GM19397 (cell line): ENCODE results near the gene KISS1R.
"Not testable (repeated sequence)": the region's sequence is repeated elsewhere in the genome, so short reads cannot be mapped to it uniquely, and the experiment has no call there.

Experiments
- ATAC-seq: cut with Tn5 transposase; IDR thresholded peaks from one replicate; pipeline ENCODE4 v1.9.1; 2021; ENCODE audit warnings: mild to moderate bottlenecking, moderate library complexity; ENCODE audit not compliant: unreplicated experiment

Gene KISS1R

DNA sequence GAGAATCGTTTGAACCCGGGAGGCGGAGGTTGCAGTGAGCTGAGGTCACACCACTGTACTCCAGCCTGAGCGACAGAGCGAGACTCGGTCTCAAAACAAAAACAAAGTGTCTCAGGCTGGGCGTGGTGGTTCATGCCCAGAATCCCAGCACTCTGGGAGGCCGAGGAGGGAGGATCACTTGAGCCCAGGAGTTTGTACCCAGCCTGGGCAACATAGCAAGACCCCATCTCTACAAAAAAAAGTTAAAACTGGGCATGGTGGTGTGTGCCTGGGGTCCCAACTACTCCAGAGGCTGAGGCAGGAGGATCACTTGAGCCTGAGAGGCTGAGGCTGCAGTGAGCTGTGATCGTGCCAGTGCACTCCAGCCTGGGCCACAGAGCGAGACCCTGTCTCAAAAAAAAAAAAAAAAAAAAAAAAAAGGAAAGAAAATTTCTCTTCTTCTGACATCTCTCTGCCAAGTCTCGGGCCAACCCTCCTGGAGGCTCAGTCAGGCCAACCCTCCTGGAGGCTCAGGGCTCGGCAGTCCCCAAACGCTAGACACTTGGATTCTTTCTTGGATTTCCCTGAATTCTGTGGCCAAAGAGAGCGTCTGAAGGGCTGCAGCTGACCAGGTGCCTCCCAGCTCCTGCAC, 35.0 kb downstream of the KISS1R start:
- no peak for ATAC-seq

DNA sequence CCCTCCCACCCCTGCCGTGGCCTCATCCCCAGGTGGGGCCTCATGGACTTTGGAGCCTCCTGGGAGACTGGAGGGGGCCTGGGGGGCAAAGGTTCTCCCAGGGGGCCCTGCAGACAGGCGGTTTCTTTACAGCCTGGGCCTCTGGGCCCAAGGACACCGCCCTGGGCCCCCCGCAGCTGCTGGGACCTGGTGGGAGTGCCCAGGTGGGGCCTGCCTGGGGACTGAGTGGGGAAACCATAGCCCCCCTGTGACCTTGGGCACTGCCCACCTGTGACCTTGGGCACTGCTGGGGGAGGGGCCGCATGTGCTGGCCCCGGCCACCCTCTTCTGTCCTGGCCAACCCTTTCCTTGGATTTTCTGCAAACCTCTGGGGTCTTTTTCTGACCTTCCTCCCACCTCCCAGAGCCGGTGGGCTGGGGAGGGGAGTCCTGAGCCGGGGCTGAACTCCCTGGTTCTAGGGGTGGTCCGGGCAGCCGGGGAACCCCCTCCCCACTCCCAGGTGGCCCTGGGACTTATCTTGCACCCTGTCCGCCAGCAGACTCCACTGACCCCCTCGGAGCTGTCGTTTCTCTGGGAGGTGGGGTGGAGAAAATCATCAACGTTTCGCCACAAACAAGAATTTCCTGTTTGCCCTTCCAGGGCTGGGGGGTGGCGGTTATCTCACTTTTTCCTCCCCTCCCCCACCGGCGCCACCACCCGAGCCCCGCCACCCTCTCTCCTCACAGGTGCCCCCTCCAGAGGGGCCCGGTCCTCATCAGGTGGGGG, 35.7 kb downstream of the KISS1R start:
- no peak for ATAC-seq

DNA sequence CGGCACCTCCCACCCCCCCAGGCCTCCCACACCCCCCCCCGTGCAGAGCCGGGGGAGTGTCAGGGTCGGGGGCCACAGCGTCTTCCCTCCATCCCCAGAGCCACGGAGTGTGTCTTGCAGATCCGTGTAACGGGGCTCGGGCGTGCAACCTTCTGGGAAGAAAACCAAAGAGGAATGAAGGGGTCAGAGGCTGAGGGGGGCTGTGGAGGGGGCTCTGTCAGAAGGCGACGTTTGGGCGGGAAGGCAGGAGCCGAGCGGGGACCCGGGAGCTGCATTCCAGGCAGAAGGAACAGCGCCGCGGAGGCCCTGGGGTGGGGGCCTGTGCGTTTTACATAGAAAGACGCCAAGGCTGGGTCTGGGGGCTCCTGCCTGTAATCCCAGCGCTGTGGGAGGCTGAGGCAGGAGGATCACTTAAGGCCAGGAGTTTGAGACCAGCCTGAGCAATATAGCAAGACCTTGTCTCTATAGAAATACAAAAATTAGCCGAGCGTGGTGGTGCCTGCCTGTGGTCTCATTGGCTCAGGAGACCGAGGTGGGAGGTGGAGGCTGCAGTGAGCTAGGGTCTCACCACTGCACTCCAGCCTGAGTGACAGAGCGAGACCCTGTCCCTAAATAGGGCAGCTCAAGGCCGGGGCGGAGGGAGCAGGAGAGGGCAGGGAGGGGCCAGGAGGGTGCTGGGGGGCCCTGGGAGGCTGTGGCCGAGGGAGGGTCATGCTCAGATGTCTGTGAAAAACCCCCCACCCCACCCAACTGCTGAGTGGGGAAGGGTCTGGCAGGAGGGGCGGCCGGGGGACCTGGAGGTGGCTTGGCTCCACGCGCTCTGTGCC, 36.5 kb downstream of the KISS1R start:
- no peak for ATAC-seq

DNA sequence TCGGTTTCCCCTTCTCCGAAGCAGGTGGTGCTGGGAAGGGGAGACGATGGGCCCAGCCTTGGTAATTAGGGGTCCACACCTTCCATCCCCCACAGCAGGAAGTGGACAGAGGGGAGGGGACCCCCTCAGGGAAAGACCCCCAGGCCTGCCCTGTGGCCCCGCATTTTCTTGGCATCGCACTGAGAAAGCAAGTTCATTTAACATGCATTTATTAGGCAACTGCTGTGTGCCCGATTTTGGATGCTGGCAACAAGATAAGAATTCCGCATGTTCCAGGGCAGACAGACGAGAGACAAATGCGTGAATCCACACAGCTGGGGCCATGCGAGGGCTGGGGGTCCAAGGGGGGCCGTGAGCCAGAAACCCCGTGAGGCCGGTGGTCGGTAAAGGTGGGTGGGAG, 37.1 kb downstream of the KISS1R start:
- ATAC-seq: no peak

DNA sequence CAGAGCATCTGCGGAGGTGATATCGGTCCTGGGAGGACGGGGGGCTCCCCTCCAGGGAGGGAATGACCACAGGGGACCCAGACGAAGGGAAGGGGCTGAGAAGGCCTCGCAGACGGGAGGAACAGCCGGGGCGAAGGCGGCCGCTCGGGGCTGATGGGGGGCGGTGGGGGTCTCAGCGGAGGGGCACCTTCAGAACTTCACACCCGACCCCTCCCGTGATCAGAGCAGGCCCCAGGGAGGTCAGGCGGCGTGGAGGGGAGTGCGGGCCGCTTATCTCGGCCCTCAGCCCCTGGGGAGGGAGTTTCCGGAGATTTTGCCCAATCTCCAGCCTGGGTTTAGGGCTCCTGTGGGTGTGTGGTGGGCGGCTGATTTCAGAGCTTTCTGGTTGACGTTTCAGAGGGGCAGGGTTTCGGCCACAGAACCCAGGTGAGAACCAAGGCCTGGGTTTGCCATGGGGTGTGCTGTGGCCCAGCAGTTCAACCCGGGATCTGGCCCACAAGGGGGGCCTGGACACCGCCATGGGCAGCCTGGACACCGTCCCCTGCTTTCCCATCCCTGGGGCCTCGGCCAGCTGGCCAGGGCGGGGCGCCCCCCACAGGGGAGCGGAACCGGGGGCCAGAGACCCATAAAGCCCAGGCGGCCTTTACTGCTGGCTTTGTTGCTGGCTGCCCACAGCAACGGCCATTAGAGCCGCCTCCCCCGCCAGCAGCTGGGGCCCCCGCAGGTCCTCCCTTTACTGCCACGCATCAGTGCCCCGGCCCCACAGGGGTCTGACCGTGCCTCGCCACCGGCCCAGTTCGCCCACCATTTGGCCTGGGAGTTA, 37.8 kb downstream of the KISS1R start:
- ATAC-seq: no peak

DNA sequence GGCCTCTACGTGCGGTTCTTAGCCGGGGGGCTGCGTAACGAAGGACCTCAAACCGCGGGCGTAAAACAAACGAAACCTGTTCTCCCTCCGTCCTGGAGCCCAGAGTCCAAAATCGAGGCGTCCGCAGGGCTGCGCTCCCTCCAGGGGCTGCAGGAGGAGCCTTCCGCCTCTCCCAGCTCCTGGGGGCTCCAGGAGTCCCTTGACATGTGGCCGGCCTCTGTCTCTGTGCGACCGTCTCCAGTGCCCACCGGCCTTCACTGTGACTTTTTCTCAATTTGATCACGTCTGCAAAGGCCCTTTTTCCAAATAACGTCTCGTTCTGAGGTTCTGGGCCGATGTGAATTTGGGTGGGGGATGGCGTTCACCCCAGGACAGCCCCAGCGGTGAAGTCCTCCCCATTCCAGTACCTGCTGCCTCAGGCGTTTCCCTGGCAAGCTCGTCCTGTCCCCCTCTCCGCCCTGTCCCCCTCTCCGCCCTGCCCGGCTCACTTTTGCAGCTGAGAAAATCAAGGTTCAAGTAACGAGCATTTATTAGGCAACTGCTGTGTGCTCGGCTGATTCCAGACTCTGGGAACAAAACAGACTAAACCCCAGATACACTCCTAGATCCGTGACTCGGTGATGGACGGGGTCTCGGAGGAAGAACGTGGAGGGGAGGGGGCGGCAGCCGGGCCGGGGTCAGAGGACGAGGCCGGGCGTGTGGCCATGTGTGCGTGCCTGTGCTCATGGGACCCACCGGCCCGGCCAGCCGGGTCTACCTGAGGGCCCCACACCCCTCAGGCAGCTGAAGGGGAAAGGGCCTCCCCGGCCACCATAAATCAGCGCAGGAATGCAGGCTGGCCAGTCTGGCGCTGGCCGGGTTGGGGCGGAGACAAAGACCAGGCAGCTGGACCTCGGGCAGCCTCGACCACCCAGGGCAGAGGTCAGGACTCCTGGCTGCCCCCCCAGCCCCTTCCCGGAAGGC, 39.0 kb downstream of the KISS1R start:
- no peak for ATAC-seq

DNA sequence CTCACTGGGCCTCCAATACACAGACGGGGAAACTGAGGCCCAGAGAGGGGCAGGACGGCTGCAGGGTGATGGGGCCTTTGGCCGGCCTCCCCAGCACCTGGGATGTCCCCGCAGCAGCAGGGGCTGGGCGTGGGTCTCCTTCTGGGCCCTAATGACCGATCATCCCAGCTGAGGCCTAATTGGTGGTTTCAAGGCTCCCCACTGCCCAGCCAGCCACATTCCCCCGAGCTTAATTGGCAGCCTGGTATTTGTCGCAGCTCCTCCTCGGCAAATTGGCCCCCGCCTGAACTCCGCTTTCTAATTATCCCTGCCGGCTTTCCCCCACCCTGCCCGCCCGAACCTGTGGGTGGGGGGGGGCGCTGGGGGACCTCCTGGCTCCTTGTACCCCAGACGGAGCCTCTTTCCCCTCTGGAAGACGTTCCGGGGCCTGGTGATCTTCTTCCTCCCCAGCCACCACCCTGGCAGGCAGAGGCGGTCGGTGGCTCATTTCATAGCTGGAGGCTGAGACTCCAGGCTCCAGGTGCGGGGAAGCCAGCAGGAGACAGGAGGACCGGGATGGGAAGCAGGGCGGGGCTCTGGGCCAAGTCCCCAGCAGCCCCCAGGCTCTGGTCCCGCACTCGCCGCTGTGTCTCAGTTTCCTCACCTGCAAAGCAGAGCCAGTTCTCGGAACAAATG, 39.8 kb downstream of the KISS1R start:
- ATAC-seq: no peak

DNA sequence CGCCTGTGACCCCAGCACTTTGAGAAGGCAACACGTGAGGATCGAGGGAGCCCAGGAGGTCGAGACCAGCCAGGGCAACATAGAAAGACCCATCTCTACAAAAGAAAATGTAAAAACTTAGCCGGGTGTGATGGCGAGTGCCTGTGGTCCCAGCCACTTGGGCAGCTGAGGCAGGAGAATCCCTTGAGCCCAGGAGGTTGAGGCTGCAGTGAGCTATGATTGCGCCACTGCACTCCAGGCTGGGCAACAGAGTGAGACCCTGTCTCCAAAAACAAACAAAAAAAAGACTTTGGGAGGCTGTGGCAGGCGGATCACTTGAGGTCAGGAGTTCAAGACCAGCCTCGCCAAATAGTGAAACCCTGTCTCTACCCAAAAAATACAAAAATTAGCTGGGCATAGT, 40.4 kb downstream of the KISS1R start:
- not testable (repeated sequence) for ATAC-seq

DNA sequence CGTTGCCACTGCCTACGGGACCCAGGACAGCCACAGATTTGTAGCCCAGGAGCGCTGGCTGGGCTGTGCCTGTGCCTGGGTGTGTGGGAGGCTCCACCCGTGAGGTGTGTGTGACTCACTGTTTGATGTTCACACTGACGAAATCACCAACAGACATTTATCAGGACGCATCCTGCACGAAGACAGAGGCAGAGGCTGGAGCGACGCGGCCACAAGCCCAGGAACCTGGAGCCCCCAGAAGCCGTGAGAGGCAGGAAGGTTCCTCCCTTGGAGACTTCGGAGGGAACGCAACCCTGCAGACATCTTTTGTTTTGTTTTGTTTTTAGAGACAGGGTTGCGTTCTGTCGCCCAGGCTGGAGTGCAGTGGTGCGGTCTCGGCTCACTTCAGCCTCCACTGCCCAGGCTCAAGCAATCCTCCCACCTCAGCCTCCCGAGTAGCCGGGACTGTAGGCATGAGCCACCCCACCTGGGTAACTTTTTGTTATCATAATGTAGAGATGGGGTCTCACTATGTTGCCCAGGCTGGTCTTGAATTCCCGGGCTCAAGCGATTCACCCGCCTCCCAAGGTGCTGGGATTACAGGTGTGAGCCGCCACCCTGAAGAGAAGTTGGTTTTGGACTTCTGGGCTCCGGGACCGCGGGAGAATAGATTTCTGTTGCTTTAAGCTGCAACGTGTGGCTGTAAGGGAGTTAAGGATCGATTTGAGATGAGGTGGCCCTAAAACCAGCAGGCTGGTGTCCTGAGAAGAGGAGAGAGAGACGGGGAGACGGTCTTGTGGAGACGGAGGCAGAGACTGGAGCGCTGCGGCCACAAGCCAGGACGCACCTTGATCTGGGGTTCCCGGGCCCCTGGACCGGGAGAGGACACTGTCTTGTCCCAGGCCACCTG, 42.1 kb downstream of the KISS1R start:
- ATAC-seq: no peak

DNA sequence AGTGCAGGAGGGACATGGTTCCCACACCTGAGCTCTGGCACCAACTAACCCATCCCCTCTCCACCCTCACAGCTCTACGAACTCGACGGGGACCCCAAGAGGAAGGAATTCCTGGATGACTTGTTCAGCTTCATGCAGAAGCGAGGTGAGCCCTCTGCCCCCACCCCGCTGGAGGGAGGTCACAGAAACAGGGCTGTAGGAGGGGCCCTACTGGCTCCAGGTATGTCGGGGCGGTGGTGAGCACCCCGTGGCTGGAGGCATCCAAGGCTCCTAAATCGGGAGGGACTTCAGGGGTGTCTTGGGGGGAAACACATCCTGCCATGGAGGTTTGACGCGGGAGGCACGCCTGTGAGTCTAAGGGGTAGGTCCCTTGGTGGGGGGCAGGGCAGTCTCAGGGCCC, 42.9 kb downstream of the KISS1R start:
- no peak for ATAC-seq

DNA sequence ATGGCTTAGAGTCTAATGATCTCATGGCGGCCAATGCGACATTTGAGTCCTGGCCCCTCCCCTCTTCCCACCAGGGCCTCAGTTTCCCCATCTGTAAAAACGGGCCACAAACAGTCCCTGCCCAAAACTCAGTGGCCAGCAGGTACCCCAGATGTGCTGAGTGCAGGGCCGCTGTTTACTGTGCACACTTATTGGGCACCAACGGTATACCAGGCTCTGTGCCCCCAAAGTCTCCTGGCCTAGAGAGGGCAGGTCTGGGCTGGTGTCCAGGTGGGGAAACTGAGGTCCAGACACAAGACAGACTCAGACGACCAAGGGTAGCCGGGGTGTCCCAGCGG, 43.4 kb downstream of the KISS1R start:
- ATAC-seq: no peak

DNA sequence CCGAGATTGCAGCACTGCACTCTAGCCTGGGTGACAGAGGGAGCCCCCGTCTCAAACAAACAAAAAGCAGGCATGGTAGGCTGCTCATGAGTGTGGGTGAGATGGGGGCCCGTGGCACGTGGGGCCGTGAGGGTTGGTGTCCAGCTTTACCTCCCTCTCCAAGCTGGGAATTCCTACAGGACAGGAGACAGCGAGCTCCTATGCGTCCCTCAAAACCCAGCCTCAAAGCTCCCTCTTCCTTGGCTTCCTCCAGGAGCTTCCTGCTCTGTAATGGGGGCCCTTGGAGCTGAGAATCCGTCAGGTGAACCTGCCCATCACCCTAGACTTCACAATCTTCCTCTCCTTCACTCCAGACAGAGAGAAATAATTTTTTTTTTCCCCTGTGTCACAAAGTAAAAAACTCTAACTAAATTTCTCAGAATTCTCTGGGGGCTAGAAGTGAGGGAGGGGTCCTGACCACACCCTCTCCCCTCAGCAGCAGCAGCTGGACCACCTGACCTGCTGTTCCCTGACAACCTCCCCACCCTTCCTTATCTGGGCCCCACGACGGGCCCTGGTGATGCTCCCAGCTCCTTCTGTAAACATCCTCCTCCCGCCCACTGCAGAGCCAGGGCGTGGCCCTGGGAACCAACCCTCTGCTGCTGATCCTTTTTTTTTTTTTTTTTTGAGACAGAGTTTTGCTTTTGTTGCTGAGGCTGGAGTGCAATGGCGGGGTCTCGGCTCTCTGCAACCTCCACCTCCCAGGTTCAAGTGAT, 44.9 kb downstream of the KISS1R start:
- no peak for ATAC-seq

DNA sequence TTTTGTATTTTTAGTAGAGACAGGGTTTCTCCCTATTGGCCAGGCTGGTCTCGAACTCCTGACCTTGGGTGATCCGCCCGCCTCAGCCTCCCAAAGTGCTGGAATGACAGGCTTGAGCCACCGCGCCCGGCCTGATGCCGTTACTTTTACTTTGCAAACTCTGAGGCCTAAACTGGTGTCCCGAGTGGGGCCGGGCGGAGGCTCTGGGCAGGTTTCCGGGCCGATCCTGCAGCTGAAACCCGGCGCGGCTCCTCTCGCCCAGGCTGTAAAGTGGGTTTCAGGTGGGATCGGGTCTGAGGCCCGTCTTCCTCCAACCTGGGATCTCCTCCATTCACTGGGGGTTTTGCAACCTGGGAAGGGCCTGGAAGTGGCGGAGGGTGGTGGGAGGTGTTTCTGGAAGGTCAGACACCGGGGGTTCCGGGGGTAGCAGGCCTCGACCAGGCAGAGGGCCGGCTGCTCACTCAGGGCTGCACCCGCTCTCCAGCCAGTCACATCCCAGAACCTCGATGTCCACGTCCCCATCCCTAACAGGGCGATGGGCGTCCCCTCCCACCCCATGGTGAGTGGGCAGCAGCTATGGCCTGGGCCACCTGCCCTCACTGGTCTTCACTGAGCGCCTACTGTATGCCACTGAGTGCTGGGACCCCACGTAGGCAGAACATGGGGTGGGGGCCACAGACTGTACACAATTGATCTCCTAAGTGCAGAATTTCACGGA, 45.7 kb downstream of the KISS1R start:
- ATAC-seq: no peak

DNA sequence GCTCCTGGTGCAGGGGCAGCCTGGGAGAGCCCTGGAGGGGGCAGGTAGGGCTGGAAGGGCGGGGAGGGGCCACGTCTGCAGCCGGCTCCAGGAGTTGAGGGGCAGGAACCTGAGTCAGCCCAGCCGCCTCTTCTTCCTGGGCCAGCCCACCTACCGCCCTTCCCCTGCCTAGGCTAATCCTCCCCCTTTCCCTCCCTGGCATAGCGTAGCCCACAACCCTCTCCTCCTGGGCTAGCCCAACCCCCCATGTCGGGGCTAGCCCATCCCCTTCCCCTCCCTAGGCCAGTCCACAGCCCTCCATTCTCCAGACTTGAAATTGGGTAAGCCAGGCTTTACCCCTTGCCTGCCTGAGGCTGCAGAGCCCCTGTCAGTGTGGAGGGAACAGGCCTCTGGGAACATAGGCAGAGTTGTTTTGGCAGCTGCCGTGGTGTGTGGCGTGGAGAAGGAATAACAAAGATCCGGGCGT, 46.4 kb downstream of the KISS1R start:
- ATAC-seq: no peak

DNA sequence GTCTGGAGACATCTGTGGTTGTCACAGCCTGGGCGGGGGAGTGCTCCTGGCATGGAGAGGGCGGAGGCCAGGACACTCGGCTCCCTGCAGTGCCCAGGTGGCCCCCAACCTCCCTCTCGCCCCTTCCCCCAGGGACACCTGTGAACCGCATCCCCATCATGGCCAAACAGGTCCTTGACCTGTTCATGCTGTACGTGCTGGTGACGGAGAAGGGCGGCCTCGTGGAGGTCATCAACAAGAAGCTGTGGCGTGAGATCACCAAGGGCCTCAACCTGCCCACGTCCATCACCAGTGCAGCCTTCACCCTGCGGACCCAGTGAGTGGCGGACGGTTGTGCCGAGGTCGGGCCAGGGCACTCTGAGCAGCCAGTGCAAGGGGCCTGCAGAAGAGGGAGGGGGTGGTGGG, 47.0 kb downstream of the KISS1R start:
- ATAC-seq: no peak

DNA sequence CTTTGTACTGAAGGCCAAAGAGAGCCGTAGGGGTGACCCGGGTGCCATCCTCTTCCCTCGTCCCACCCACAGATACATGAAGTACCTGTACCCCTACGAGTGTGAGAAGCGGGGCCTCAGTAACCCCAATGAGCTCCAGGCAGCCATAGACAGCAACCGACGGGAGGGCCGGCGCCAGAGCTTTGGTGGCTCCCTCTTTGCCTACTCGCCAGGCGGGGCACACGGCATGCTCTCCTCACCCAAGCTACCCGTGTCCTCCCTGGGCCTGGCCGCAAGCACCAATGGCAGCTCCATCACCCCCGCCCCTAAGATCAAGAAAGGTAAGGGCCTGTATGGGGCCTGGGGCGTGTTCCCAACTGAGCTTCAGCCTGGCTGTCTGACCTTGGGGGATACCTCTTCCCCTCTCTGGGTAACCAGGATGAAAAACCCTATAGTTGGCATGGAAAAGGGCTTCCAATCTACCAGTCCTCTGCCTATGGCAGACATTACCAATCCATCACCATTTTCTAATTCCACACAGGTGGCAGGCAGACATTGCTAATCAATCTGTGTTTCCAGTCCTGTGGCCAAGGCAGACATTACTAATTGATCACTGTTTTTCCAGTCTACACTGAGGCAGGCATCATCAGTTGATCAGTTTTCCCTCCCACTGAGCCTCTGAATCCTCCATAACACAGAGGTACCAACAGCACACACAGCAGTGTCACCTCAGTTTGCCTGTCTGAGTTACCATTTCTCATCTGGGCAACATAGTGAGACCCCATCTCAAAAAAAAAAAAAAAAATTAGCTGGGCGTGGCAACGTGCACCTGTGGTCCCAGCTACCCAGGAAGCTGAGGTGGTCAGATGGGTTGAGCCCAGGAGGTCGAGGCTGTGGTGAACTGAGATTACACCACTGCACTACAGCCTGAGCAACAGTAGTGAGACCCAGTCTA, 47.9 kb downstream of the KISS1R start:
- no peak for ATAC-seq
